ENCODE measurements around the gene CDH13. TPM values are rescaled to one million over a fixed set of nuclear protein-coding genes. Genes with fewer than 3 reads are reported as not detected.
A peak's percentile ranks its signal among the peaks of the same experiment; 100 is the strongest.

CDH13 gene
- total and polyA plus RNA-seq, 9 of the 15 experiments (the other 6 are each of a cell fraction or from before 2014, with no cell fraction given): 0.03 TPM; not detected in 8

DNA sequence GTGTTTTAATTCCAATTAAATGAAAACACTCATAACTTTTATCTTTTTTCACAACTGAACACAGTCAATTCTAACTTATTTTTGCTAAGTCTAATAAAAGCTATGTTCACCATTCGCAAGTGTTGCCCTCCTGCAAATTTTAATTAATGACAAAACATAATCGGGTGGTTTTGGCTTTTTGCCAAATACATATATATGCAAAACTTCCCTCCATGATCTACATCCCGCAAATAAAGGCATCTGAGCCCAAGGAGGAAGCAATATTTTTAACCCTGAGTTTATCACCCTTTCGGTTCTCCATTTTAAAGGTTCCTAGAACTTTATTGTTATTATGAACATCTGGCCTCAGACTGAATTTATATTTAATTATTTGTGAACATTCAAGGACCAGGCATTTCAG, 507.9 kb downstream of the CDH13 start:
- ChIA-PET POLR2A (no interaction called here), CTCF (ENCODE audit: low intra/inter-chr PET ratio) (no interaction called here)
- Histone ChIP-seq H3K9me1 (ENCODE audit: control insufficient read depth, insufficient read depth, low read length) (no peaks in the 10 kb centered on the region), H2AFZ (ENCODE audit: low read depth, low read length) (no peak overlapping the region), H3K4me1 (replicated peaks in 1 of 2; ENCODE audit: control insufficient read depth in 2 of 2, insufficient read depth in 2 of 2, low read length in 2 of 2) (no peaks in the 10 kb centered on the region), H3K27ac (ENCODE audit: extremely low read depth, low read depth, low read length) (no peak overlapping the region), H4K20me1 (replicated peaks; ENCODE audit: control insufficient read depth, insufficient read depth, low read length) (no peaks in the 10 kb centered on the region), H3K36me3 (ENCODE audit: control insufficient read depth, insufficient read depth, low read length) (no peaks in the 10 kb centered on the region), H3K9me3 (replicated peaks; ENCODE audit: control insufficient read depth, insufficient read depth, low read depth, low read length) (no peaks in the 10 kb centered on the region), H3K4me2 (ENCODE audit: insufficient read depth, low read length) (no peak overlapping the region), H3K27me3 (ENCODE audit: control insufficient read depth in 2 of 2, insufficient read depth in 2 of 2, low read length in 2 of 2) (no peaks in the 10 kb centered on the region; a peak in 1 of 5 replicates), H3K4me3 (no peak overlapping the region), H3K9ac (ENCODE audit: insufficient read depth in 1 of 2, low read depth in 2 of 2, low read length in 2 of 2) (no peak overlapping the region), H3K79me2 (ENCODE audit: control insufficient read depth, insufficient read depth, low read length) (no peaks in the 10 kb centered on the region)
- TF ChIP-seq PCBP1 (IDR thresholded peaks at IDR 0.05; ENCODE audit: low read depth, low read length, poor library complexity, severe bottlenecking): no peak
- TF ChIP-seq NFIX (CRISPR knock-in tag; IDR thresholded peaks at IDR 0.05; ENCODE audit: low read depth): peak; percentile 77
- no peak for TF ChIP-seq ZNF175 (CRISPR knock-in tag; IDR thresholded peaks at IDR 0.05; ENCODE audit: low read depth)
- no peak for TF ChIP-seq ELF1 (tag; IDR thresholded peaks at IDR 0.05)
- peak; percentile 84 for TF ChIP-seq NFIC (IDR thresholded peaks at IDR 0.05)
- TF ChIP-seq ZBED1 (IDR thresholded peaks at IDR 0.05): no peak
- no peak for TF ChIP-seq ZNF699 (CRISPR knock-in tag; IDR thresholded peaks at IDR 0.05; ENCODE audit: insufficient replicate concordance)
- TF ChIP-seq HNRNPH1 (optimal IDR thresholded peaks at IDR 0.05; ENCODE audit: low read depth, low read length): no peak
- no peak for TF ChIP-seq SMAD2 (IDR thresholded peaks at IDR 0.05; ENCODE audit: low read depth, low read length)
- no peak for TF ChIP-seq MECOM (CRISPR knock-in tag; IDR thresholded peaks at IDR 0.05)
- in situ Hi-C loops (cut with MboI): no loop called here
- FAIRE-seq: no peak
- BruUV-seq (replicated peaks): no TSS peak
- intact Hi-C loops (cut with micrococcal nuclease): no loop called here
- 1% methylated on average over 4 of the region's 4 CpGs for WGBS (ENCODE audit: insufficient coverage, low coverage, missing lambda C conversion rate)
- DNase-seq (ENCODE audit: extremely low read depth in 1 of 4, low spot score in 3 of 4): no peak
- ATAC-seq: no peak

All from K562 (cell line).